ENCODE results near the gene SPATA31C2.
"Not testable (repeated sequence)": the region's sequence is repeated elsewhere in the genome, so short reads cannot be mapped to it uniquely, and the experiment has no call there.

SPATA31C2 gene

GRCh38 chr9:88138375-88138774 lies at the start of gene SPATA31C2:
Gene SPATA31C2 (minus strand): TSS chr9:88138475. CDS start chr9:88138446, 29 bp downstream.
- not testable (repeated sequence) for DNase-seq (ENCODE audit: low spot score)

- DNase-seq (ENCODE audit: low spot score) = no peak
Measured at GRCh38 chr9:88187631-88188030, 49.4 kb upstream of the SPATA31C2 start.

GRCh38 chr9:88186495-88187110 lies 48.3 kb upstream of the SPATA31C2 start:
- no peak for DNase-seq (ENCODE audit: low spot score)

- DNase-seq (ENCODE audit: low spot score) = no peak
Measured at GRCh38 chr9:88184976-88185375, 46.7 kb upstream of the SPATA31C2 start.

- DNase-seq (ENCODE audit: low spot score) = no peak
Measured at GRCh38 chr9:88183798-88184495, 45.7 kb upstream of the SPATA31C2 start.

GRCh38 chr9:88182501-88182900 lies 44.2 kb upstream of the SPATA31C2 start:
- DNase-seq (ENCODE audit: low spot score) = no peak

GRCh38 chr9:88180081-88180765 lies 41.9 kb upstream of the SPATA31C2 start:
- DNase-seq (ENCODE audit: low spot score) = no peak

GRCh38 chr9:88179062-88179521 lies 40.8 kb upstream of the SPATA31C2 start:
- DNase-seq (ENCODE audit: low spot score) = no peak

GRCh38 chr9:88178641-88179040 lies 40.4 kb upstream of the SPATA31C2 start:
- no peak for DNase-seq (ENCODE audit: low spot score)

GRCh38 chr9:88177371-88177770 lies 39.1 kb upstream of the SPATA31C2 start:
- DNase-seq (ENCODE audit: low spot score) = no peak

GRCh38 chr9:88174324-88174723 lies 36.0 kb upstream of the SPATA31C2 start:
- DNase-seq (ENCODE audit: low spot score) = no peak

- DNase-seq (ENCODE audit: low spot score) = peak; percentile 38
Measured at GRCh38 chr9:88173378-88173999, 35.2 kb upstream of the SPATA31C2 start.

GRCh38 chr9:88169700-88170099 lies 31.4 kb upstream of the SPATA31C2 start:
- no peak for DNase-seq (ENCODE audit: low spot score)

GRCh38 chr9:88168564-88168963 lies 30.3 kb upstream of the SPATA31C2 start:
- no peak for DNase-seq (ENCODE audit: low spot score)

GRCh38 chr9:88166660-88167059 lies 28.4 kb upstream of the SPATA31C2 start:
- DNase-seq (ENCODE audit: low spot score) = no peak

- DNase-seq (ENCODE audit: low spot score) = no peak
Measured at GRCh38 chr9:88164850-88165249, 26.6 kb upstream of the SPATA31C2 start.

- DNase-seq (ENCODE audit: low spot score) = no peak
Measured at GRCh38 chr9:88161144-88161543, 22.9 kb upstream of the SPATA31C2 start.

GRCh38 chr9:88143957-88144625 lies 5.8 kb upstream of the SPATA31C2 start:
- DNase-seq (ENCODE audit: low spot score) = no peak

GRCh38 chr9:88143179-88143578 lies 4.9 kb upstream of the SPATA31C2 start:
- no peak for DNase-seq (ENCODE audit: low spot score)

- DNase-seq (ENCODE audit: low spot score) = not testable (repeated sequence)
Measured at GRCh38 chr9:88133552-88133951, 4.7 kb downstream of the SPATA31C2 start.

GRCh38 chr9:88129556-88129955 lies 8.7 kb downstream of the SPATA31C2 start:
- not testable (repeated sequence) for DNase-seq (ENCODE audit: low spot score)

- DNase-seq (ENCODE audit: low spot score) = not testable (repeated sequence)
Measured at GRCh38 chr9:88127700-88128300, 10.5 kb downstream of the SPATA31C2 start.
